Loucy (cell line): Measurements from ENCODE around the gene PRR35.

Source experiments
- EZH2phosphoT487 ChIP-seq: fragments of 200-600 bp; IDR thresholded peaks from 2 replicates; pipeline ENCODE4 v1.6.1; 2018; ENCODE audit warnings: antibody characterized with exemption, mild to moderate bottlenecking, moderate library complexity, borderline replicate concordance
- TF ChIP-seq, protein P1 (sequence below): fragments of 200-600 bp; sonication (generic); conservative IDR thresholded peaks from 2 replicates; pipeline ENCODE4 v1.5.1; 2014; ENCODE audit warnings: mild to moderate bottlenecking, antibody characterized with exemption, low read length

DNA sequence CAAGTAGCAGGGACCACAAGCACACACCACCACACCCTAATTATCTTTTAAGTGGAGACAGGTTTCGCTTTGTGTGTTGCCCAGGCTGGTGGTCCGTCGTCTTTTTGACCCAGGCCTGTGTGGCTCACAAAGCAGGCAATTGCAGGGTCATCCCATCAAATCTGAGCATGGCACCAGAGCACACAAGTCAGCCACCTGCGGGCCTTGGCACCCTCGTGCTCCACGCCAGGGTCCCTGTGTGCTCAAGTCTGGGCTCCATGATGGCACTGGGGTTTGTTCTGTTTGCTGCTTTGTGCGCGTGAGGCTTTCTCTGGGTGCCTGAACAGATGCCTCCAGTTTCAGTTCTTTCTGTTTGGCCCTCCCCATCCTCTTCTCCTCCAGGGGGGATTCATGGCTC is 35.1 kb upstream of the PRR35 start:
- TF ChIP-seq, protein P1, sequence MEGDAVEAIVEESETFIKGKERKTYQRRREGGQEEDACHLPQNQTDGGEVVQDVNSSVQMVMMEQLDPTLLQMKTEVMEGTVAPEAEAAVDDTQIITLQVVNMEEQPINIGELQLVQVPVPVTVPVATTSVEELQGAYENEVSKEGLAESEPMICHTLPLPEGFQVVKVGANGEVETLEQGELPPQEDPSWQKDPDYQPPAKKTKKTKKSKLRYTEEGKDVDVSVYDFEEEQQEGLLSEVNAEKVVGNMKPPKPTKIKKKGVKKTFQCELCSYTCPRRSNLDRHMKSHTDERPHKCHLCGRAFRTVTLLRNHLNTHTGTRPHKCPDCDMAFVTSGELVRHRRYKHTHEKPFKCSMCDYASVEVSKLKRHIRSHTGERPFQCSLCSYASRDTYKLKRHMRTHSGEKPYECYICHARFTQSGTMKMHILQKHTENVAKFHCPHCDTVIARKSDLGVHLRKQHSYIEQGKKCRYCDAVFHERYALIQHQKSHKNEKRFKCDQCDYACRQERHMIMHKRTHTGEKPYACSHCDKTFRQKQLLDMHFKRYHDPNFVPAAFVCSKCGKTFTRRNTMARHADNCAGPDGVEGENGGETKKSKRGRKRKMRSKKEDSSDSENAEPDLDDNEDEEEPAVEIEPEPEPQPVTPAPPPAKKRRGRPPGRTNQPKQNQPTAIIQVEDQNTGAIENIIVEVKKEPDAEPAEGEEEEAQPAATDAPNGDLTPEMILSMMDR = no peak
- TF ChIP-seq EZH2phosphoT487 = no peak
